ENCODE measurements around the gene DPP7. TPM values are rescaled to one million over a fixed set of nuclear protein-coding genes. Genes with fewer than 3 reads are reported as not detected.

The DPP7 gene
- total RNA-seq = 75.3 TPM

GRCh38 chr9:137114613-137115393 lies at the start of gene DPP7:
Gene DPP7, minus strand, starts transcription at chr9:137114733. Its CDS starts 20 bp downstream, at chr9:137114713.
- peak; percentile 75 for ATAC-seq

- no peak for ATAC-seq
Observed at GRCh38 chr9:137163805-137164204, 49.3 kb upstream of the DPP7 start.

- ATAC-seq = no peak
Observed at GRCh38 chr9:137163365-137163715, 48.8 kb upstream of the DPP7 start.

- ATAC-seq = peak; percentile 32
Observed at GRCh38 chr9:137162505-137163364, 48.2 kb upstream of the DPP7 start.

- peak; percentile 3 for ATAC-seq
Observed at GRCh38 chr9:137161558-137162486, 47.3 kb upstream of the DPP7 start.

DNA sequence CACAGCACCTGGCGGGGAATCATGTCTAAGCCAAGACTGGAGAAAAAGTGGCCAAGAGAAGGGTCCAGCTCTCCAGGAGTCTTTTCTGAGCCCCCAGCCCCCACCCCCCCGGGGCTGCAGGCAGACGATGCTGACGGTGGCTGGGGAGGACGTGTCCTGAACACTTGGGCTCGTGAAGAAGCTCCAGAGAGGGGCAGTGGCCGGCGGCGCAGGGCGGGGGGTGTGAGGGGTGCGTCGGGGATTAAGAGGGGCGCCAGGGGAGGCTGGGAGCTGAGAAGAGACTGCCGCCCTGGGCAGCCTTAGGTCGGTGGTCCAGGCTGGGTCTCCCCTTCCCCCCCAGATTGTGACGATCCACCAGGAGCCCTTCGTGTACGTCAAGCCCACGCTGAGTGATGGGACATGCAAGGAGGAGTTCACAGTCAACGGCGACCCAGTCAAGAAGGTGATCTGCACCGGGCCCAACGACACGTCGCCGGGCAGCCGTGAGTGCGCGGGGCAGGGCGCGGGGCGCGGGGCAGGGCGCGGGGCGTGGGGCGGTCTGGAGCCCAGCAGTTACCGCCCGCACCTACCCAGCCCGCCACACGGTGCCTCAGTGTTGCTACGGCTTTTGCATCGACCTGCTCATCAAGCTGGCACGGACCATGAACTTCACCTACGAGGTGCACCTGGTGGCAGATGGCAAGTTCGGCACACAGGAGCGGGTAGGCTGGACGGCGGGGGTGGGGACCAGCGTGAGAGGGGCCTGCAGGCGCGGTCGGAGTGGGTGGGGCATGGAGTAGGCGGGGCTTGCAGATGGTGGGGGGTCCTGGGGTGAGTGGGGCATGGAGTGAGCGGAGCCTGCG lies 46.4 kb upstream of the DPP7 start:
- no peak for ATAC-seq

- ATAC-seq = no peak
Observed at GRCh38 chr9:137160054-137160425, 45.5 kb upstream of the DPP7 start.

- no peak for ATAC-seq
Observed at GRCh38 chr9:137159105-137160053, 44.8 kb upstream of the DPP7 start.

DNA sequence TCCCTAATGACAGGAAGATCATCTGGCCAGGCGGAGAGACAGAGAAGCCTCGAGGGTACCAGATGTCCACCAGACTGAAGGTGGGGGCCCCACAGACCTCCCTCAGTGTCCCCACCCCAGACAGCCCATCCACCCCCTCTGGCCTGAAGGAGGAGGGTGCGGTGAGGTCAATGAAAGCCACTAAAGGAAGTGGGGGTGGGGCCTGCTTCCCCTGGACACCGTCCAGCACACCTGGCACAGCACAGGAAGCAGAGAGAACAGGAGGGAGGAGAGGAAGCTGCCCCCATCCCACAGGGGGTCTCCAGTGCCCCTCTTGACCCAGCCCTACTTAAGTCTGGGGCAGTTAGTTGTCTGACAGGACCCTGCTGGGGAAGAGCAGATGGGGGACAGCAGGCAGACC lies 44.1 kb upstream of the DPP7 start:
- no peak for ATAC-seq

GRCh38 chr9:137157618-137158415 lies 43.3 kb upstream of the DPP7 start:
- ATAC-seq = no peak

- peak; percentile 72 for ATAC-seq
Observed at GRCh38 chr9:137156567-137157375, 42.2 kb upstream of the DPP7 start.

DNA sequence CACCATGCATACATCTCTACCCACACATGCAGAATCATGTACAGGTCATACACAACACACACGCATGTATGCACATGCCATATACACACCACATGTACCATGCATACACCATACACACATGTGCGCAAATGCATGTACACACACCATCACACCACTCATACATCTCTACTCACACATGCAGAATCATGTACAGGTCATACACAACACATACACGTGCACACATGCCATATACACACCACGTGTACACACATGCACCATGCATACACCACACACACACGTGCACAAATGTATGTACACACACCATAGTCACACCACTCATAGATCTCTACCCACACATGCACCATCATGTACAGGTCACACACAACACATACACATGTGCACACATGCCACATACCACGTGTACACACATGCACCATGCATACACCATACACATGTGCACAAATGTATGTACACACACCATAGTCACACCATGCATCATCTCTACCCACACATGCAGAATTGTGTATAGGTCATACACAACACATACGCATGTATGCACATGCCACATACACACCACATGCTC lies 38.4 kb upstream of the DPP7 start:
- no peak for ATAC-seq

DNA sequence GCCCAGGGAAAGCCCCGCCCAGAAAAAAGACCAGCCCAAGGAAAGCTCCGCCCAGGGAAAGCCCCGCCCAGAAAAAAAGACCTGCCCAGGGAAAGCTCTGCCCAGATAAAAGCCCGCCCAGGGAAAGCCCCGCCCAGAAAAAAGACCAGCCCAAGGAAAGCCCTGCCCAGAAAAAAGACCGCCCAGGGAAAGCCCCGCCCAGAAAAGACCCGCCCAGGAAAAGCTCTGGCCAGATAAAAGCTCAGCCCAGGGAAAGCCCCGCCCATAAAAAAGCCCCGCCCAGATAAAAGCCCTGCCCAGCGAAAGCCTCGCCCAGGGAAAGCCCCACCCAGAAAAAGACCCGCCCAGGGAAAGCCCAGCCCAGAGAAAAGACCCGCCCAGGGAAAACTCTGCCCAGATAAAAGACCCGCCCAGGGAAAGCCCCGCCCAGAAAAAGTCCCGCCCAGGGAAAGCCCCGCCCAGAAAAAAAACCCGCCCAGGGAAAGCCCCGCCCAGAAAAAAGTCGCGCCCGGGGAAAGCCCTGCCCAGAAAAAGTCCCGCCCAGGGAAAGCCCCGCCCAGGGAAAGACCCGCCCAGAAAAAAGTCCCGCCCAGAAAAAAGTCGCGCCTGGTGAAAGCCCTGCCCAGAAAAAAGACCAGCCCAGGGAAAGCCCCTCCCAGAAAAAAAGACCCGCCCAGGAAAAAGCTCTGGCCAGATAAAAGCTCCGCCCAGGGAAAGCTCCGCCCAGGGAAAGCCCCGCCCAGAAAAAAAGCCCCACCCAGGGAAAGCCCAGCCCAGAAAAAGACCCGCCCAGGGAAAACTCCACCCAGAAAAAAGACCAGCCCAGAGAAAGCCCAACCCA lies 36.3 kb upstream of the DPP7 start:
- peak; percentile 28 for ATAC-seq

DNA sequence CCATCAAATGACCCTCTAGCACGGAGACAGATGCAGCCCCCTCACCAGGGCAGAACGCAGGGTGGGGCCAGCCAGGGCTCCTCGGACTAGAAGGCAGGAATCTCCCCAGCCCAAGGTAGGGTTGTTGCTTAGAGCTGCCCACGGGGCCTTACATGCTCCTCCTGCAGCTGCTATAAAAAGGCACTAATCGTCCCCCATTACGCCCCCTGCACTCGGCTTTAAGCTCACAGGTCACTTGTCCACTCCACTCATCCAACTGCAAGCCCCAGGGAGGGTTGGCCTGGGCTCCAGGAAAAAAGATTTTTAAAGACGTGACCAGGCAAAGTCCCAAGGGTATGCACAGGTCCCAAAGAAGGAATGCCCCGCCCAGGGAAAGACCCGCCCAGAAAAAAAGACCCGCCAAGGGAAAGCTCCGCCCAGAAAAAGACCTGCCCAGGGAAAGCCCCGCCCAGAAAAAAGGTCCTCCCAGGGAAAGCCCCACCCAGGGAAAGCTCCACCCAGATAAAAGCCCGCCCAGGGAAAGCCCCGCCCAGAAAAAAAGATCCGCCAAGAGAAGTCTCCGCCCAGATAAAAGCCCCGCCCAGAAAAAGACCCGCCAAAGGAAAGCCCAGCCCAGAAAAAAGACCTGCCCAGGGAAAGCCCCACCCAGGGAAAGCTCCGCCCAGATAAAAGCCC lies 35.5 kb upstream of the DPP7 start:
- ATAC-seq = no peak

DNA sequence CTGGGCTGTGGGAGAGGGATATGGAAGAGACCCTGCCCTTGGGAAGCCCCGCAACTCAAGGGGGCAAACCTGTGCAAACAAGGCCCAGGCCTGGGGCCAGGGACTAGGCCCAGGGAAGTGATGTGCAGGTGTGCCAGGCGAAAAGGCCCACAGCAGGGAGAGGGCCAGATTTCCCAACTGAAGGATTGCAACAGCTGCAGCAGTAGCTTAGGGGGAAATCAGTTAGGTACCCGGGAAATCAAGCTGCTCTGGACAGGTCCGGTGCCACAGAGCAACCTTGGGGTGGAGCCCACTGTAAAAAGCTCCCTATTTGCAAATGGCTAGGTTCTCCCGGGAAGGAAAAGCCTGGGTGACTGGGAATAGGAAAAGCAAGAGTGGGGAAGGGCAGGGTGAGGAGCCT lies 34.8 kb upstream of the DPP7 start:
- no peak for ATAC-seq

DNA sequence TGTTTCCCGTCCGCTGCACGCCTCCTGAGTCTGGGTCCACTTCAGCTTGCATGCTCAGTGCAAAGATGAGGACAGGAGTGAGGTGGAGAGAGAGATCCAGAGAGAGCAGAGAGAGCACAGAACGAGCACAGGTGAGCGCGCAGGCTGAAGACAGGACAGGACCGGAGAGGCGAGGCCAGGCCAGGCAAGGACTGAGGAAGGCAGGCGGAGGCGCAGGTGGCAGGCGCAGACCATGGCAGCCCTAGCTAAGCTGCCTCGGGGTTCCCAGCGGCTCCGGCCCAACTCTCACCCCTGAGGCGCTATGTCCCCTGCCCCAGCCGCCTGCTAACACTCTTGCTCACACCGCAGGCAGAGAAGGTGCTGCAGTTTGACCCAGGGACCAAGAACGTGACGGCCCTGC lies 34.1 kb upstream of the DPP7 start:
- no peak for ATAC-seq

DNA sequence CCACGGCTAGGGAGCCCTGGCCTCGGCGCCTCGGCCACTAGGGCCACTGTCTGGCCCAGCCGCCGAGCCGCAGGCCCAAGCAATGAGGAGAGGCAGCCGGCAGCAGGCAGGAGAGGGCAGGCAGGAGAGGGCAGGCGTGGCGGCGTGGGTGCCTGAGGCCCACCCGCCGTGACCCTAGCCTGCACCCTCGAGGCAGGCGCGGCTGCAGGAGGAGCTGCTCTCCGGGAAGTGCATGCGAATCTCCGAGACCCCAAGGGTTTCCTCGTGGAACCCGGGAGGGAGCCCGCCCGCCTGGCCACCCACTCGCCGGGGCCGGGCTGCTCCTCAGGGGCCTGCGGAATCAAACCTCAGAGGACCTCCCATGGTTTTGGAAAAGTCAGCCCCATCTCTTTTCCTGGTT lies 33.7 kb upstream of the DPP7 start:
- ATAC-seq = no peak
